Midbrain (tissue), 1 donor: ENCODE data around the gene BCL2L13.

Source experiments
- DNase-seq: peaks from one replicate; lab custom pipeline; 2025; lab: John Stamatoyannopoulos, UW

Gene BCL2L13

GRCh38 chr22:17780116-17780740, 141.7 kb downstream of the BCL2L13 start:
- no peak for DNase-seq
